MM.1S (cell line): ENCODE results near the gene MUC5AC.
"Not testable (repeated sequence)": the region's sequence is repeated elsewhere in the genome, so short reads cannot be mapped to it uniquely, and the experiment has no call there.

ENCODE experiments used
- DNase-seq: peaks from one replicate; pipeline ENCODE4 v3.0.0-alpha.2; 2015
- H2AFZ ChIP-seq: fragments of 300-600 bp; sonication (generic); 2 replicates; pipeline ENCODE4 v1.6.0; 2016; ENCODE audit warnings: antibody characterized with exemption, low read length
- H3F3A ChIP-seq: fragments of 300-600 bp; sonication (generic); 2 replicates; pipeline ENCODE4 v1.6.1; 2016; ENCODE audit warnings: mild to moderate bottlenecking, antibody characterized with exemption, low read length, moderate library complexity, mixed read lengths; ENCODE audit not compliant: insufficient read depth
- H3K27ac ChIP-seq: fragments of 300-600 bp; sonication (generic); 2 replicates; pipeline ENCODE4 v1.5.1; 2016; ENCODE audit warnings: mild to moderate bottlenecking, low read length
- H3K27me3 ChIP-seq: fragments of 300-600 bp; sonication (generic); replicated peaks from 2 replicates; pipeline ENCODE4 v1.6.0; 2016; ENCODE audit warnings: low read length; ENCODE audit not compliant: insufficient read depth
- H3K36me3 ChIP-seq: fragments of 300-600 bp; sonication (generic); replicated peaks from 2 replicates; pipeline ENCODE4 v1.6.1; 2016; ENCODE audit warnings: mild to moderate bottlenecking, low read length, mixed read lengths; ENCODE audit not compliant: insufficient read depth
- H3K4me1 ChIP-seq: fragments of 300-600 bp; sonication (generic); 2 replicates; pipeline ENCODE4 v1.6.1; 2016; ENCODE audit warnings: low read length, mixed read lengths
- H3K4me2 ChIP-seq: fragments of 300-600 bp; sonication (generic); 2 replicates; pipeline ENCODE4 v1.6.0; 2016; ENCODE audit warnings: low read depth, low read length
- H3K4me3 ChIP-seq: fragments of 300-600 bp; sonication (generic); 2 replicates; pipeline ENCODE4 v1.5.1; 2016; ENCODE audit warnings: low read length, mixed read lengths
- H3K79me2 ChIP-seq: fragments of 300-600 bp; sonication (generic); 2 replicates; pipeline ENCODE4 v1.6.1; 2016; ENCODE audit warnings: mixed run types, low read length, mixed read lengths
- H3K9ac ChIP-seq: fragments of 300-600 bp; sonication (generic); 2 replicates; pipeline ENCODE4 v1.6.1; 2016; ENCODE audit warnings: low read length, mixed read lengths
- H3K9me2 ChIP-seq: fragments of 300-600 bp; sonication (generic); replicated peaks from 2 replicates; pipeline ENCODE4 v1.6.1; 2016; ENCODE audit warnings: mild to moderate bottlenecking, low read length, mixed read lengths; ENCODE audit not compliant: insufficient read depth
- H3K9me3 ChIP-seq: fragments of 300-600 bp; sonication (generic); replicated peaks from 2 replicates; pipeline ENCODE4 v1.6.1; 2016; ENCODE audit warnings: mild to moderate bottlenecking, low read length, mixed read lengths; ENCODE audit not compliant: insufficient read depth
- H4K20me1 ChIP-seq: fragments of 300-600 bp; sonication (generic); 2 replicates; pipeline ENCODE4 v1.6.1; 2016; ENCODE audit warnings: mild to moderate bottlenecking, low read length, moderate library complexity, mixed read lengths; ENCODE audit not compliant: insufficient read depth
- EZH2 ChIP-seq: fragments of 300-600 bp; sonication (generic); optimal IDR thresholded peaks from 2 replicates; pipeline ENCODE3; 2017; ENCODE audit warnings: low read depth, mild to moderate bottlenecking, antibody characterized with exemption, low read length, mixed read lengths
- EZH2phosphoT487 ChIP-seq: fragments of 300-600 bp; sonication (generic); IDR thresholded peaks from 2 replicates; pipeline ENCODE4 v1.6.1; 2018; ENCODE audit warnings: antibody characterized with exemption, low read length
- TF ChIP-seq, protein P1 (sequence below): fragments of 300-600 bp; sonication (generic); IDR thresholded peaks from 2 replicates; pipeline ENCODE4 v1.5.1; 2016; ENCODE audit warnings: antibody characterized with exemption, low read length, mixed read lengths

Gene MUC5AC

DNA sequence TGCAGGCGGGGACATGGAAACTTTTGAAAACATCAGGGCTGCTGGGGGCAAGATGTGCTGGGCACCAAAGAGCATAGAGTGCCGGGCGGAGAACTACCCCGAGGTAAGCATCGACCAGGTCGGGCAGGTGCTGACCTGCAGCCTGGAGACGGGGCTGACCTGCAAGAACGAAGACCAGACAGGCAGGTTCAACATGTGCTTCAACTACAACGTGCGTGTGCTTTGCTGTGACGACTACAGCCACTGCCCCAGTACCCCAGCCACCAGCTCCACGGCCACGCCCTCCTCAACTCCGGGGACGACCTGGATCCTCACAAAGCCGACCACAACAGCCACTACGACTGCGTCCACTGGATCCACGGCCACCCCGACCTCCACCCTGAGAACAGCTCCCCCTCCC lies 84.5 kb downstream of the MUC5AC start:
- no peak overlapping the region for H3K4me2 ChIP-seq
- no peaks in the 10 kb centered on the region for H3F3A ChIP-seq
- no peak overlapping the region for H2AFZ ChIP-seq
- no peak for DNase-seq
- no peaks in the 10 kb centered on the region for H4K20me1 ChIP-seq
- H3K4me1 ChIP-seq: no peaks in the 10 kb centered on the region
- no peak overlapping the region for H3K4me3 ChIP-seq
- H3K27me3 ChIP-seq: peaks cover 34% of the 10 kb centered on the region
- no peaks in the 10 kb centered on the region for H3K9me3 ChIP-seq
- H3K9me2 ChIP-seq: no peaks in the 10 kb centered on the region
- H3K27ac ChIP-seq: no peak overlapping the region
- TF ChIP-seq EZH2 (no peak), EZH2phosphoT487 (no peak)
- TF ChIP-seq, protein P1, sequence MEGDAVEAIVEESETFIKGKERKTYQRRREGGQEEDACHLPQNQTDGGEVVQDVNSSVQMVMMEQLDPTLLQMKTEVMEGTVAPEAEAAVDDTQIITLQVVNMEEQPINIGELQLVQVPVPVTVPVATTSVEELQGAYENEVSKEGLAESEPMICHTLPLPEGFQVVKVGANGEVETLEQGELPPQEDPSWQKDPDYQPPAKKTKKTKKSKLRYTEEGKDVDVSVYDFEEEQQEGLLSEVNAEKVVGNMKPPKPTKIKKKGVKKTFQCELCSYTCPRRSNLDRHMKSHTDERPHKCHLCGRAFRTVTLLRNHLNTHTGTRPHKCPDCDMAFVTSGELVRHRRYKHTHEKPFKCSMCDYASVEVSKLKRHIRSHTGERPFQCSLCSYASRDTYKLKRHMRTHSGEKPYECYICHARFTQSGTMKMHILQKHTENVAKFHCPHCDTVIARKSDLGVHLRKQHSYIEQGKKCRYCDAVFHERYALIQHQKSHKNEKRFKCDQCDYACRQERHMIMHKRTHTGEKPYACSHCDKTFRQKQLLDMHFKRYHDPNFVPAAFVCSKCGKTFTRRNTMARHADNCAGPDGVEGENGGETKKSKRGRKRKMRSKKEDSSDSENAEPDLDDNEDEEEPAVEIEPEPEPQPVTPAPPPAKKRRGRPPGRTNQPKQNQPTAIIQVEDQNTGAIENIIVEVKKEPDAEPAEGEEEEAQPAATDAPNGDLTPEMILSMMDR: no peak
- H3K79me2 ChIP-seq: no peaks in the 10 kb centered on the region
- no peaks in the 10 kb centered on the region for H3K36me3 ChIP-seq
- H3K9ac ChIP-seq: no peak overlapping the region

DNA sequence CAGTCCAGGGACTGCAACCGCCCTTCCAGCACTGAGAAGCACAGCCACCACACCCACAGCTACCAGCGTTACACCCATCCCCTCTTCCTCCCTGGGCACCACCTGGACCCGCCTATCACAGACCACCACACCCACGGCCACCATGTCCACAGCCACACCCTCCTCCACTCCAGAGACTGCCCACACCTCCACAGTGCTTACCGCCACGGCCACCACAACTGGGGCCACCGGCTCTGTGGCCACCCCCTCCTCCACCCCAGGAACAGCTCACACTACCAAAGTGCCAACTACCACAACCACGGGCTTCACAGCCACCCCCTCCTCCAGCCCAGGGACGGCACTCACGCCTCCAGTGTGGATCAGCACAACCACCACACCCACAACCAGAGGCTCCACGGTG lies 85.0 kb downstream of the MUC5AC start:
- H3K4me2 ChIP-seq, H3K9ac ChIP-seq, DNase-seq, H4K20me1 ChIP-seq, H3K27ac ChIP-seq, H3K4me3 ChIP-seq, H3F3A ChIP-seq, H3K79me2 ChIP-seq, H3K9me2 ChIP-seq, H3K4me1 ChIP-seq, H2AFZ ChIP-seq, H3K36me3 ChIP-seq, H3K9me3 ChIP-seq: not testable (repeated sequence)
- H3K27me3 ChIP-seq: peaks cover 31% of the 10 kb centered on the region

DNA sequence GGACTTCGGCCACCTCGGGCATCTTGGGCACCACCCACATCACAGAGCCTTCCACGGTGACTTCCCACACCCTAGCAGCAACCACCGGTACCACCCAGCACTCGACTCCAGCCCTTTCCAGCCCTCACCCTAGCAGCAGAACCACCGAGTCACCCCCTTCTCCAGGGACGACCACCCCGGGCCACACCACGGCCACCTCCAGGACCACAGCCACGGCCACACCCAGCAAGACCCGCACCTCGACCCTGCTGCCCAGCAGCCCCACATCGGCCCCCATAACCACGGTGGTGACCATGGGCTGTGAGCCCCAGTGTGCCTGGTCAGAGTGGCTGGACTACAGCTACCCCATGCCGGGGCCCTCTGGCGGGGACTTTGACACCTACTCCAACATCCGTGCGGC lies 85.8 kb downstream of the MUC5AC start:
- not testable (repeated sequence) for H3K36me3 ChIP-seq, H3K79me2 ChIP-seq, H2AFZ ChIP-seq, H3K4me1 ChIP-seq, H3F3A ChIP-seq, H3K9me3 ChIP-seq, DNase-seq, H3K4me2 ChIP-seq, H3K4me3 ChIP-seq, H4K20me1 ChIP-seq, H3K27ac ChIP-seq, H3K9ac ChIP-seq, H3K9me2 ChIP-seq
- peaks cover 24% of the 10 kb centered on the region for H3K27me3 ChIP-seq

DNA sequence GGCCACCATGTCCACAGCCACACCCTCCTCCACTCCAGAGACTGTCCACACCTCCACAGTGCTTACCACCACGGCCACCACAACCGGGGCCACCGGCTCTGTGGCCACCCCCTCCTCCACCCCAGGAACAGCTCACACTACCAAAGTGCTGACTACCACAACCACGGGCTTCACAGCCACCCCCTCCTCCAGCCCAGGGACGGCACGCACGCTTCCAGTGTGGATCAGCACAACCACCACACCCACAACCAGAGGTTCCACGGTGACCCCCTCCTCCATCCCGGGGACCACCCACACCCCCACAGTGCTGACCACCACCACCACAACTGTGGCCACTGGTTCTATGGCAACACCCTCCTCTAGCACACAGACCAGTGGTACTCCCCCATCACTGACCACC lies 86.8 kb downstream of the MUC5AC start:
- not testable (repeated sequence) for DNase-seq, H3K27ac ChIP-seq, H2AFZ ChIP-seq, H3K9me2 ChIP-seq, H3K4me3 ChIP-seq, H4K20me1 ChIP-seq, H3K9ac ChIP-seq, H3K4me1 ChIP-seq, H3F3A ChIP-seq, H3K36me3 ChIP-seq, H3K9me3 ChIP-seq, H3K79me2 ChIP-seq, H3K4me2 ChIP-seq
- H3K27me3 ChIP-seq: peaks cover 14% of the 10 kb centered on the region

DNA sequence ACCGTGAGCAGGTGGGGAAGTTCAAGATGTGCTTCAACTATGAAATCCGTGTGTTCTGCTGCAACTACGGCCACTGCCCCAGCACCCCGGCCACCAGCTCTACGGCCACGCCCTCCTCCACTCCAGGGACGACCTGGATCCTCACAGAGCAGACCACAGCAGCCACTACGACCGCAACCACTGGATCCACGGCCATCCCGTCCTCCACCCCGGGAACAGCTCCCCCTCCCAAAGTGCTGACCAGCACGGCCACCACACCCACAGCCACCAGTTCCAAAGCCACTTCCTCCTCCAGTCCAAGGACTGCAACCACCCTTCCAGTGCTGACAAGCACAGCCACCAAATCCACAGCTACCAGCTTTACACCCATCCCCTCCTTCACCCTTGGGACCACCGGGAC lies 88.0 kb downstream of the MUC5AC start:
- H3K4me1 ChIP-seq, H3K36me3 ChIP-seq, H2AFZ ChIP-seq, DNase-seq, H3K79me2 ChIP-seq, H3K4me3 ChIP-seq, H3K9me3 ChIP-seq, H3K9ac ChIP-seq, H4K20me1 ChIP-seq, H3K4me2 ChIP-seq, H3K27ac ChIP-seq, H3F3A ChIP-seq, H3K9me2 ChIP-seq: not testable (repeated sequence)
- H3K27me3 ChIP-seq: peaks cover 14% of the 10 kb centered on the region

DNA sequence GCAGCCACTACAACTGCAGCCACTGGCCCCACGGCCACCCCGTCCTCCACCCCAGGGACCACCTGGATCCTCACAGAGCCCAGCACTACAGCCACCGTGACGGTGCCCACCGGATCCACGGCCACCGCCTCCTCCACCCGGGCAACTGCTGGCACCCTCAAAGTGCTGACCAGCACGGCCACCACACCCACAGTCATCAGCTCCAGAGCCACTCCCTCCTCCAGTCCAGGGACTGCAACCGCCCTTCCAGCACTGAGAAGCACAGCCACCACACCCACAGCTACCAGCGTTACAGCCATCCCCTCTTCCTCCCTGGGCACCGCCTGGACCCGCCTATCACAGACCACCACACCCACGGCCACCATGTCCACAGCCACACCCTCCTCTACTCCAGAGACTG lies 88.5 kb downstream of the MUC5AC start:
- not testable (repeated sequence) for H3K4me1 ChIP-seq, DNase-seq, H3K4me2 ChIP-seq, H2AFZ ChIP-seq, H3K9me2 ChIP-seq, H3F3A ChIP-seq, H3K4me3 ChIP-seq, H3K79me2 ChIP-seq, H3K9ac ChIP-seq, H3K27ac ChIP-seq, H3K9me3 ChIP-seq, H3K36me3 ChIP-seq, H4K20me1 ChIP-seq
- peaks cover 16% of the 10 kb centered on the region for H3K27me3 ChIP-seq

DNA sequence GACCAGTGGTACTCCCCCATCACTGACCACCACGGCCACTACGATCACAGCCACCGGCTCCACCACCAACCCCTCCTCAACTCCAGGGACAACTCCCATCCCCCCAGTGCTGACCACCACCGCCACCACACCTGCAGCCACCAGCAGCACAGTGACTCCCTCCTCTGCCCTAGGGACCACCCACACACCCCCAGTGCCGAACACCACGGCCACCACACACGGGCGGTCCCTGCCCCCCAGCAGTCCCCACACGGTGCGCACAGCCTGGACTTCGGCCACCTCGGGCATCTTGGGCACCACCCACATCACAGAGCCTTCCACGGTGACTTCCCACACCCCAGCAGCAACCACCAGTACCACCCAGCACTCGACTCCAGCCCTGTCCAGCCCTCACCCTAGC lies 89.3 kb downstream of the MUC5AC start:
- DNase-seq: not testable (repeated sequence)
- H3K27me3 ChIP-seq: peaks cover 15% of the 10 kb centered on the region

More for the DNA sequence above, 89.3 kb downstream of the MUC5AC start:
- not testable (repeated sequence) for H3K4me1 ChIP-seq, H3K4me3 ChIP-seq, H3K9me2 ChIP-seq, H3F3A ChIP-seq, H3K4me2 ChIP-seq, H3K9ac ChIP-seq, H3K27ac ChIP-seq, H3K36me3 ChIP-seq, H3K79me2 ChIP-seq, H3K9me3 ChIP-seq, H4K20me1 ChIP-seq, H2AFZ ChIP-seq
